ENCODE results near the gene ACTA1.
"Not testable (repeated sequence)": the region's sequence is repeated elsewhere in the genome, so short reads cannot be mapped to it uniquely, and the experiment has no call there.

ACTA1 gene

GRCh38 chr1:229409616-229410369 is 24.1 kb downstream of the ACTA1 start:
- DNase-seq (ENCODE audit: low read depth) = no peak

GRCh38 chr1:229408458-229409037 is 25.3 kb downstream of the ACTA1 start:
- DNase-seq (ENCODE audit: low read depth) = no peak

GRCh38 chr1:229407206-229408026 is 26.5 kb downstream of the ACTA1 start:
- no peak for DNase-seq (ENCODE audit: low read depth)

GRCh38 chr1:229406798-229407197 is 27.1 kb downstream of the ACTA1 start:
- DNase-seq (ENCODE audit: low read depth) = no peak

- no peak for DNase-seq (ENCODE audit: low read depth)
Observed at GRCh38 chr1:229403573-229403972, 30.3 kb downstream of the ACTA1 start.

GRCh38 chr1:229402993-229403392 is 30.9 kb downstream of the ACTA1 start:
- DNase-seq (ENCODE audit: low read depth) = no peak

GRCh38 chr1:229402329-229402728 is 31.6 kb downstream of the ACTA1 start:
- DNase-seq (ENCODE audit: low read depth) = not testable (repeated sequence)

- no peak for DNase-seq (ENCODE audit: low read depth)
Observed at GRCh38 chr1:229397762-229398161, 36.1 kb downstream of the ACTA1 start.

- DNase-seq (ENCODE audit: low read depth) = no peak
Observed at GRCh38 chr1:229396585-229397206, 37.2 kb downstream of the ACTA1 start.

- DNase-seq (ENCODE audit: low read depth) = not testable (repeated sequence)
Observed at GRCh38 chr1:229394517-229394916, 39.4 kb downstream of the ACTA1 start.

- no peak for DNase-seq (ENCODE audit: low read depth)
Observed at GRCh38 chr1:229392936-229393335, 41.0 kb downstream of the ACTA1 start.

- no peak for DNase-seq (ENCODE audit: low read depth)
Observed at GRCh38 chr1:229390130-229390529, 43.8 kb downstream of the ACTA1 start.

- DNase-seq (ENCODE audit: low read depth) = no peak
Observed at GRCh38 chr1:229388897-229389580, 44.9 kb downstream of the ACTA1 start.

- DNase-seq (ENCODE audit: low read depth) = no peak
Observed at GRCh38 chr1:229385853-229386456, 47.9 kb downstream of the ACTA1 start.

- no peak for DNase-seq (ENCODE audit: low read depth)
Observed at GRCh38 chr1:229384822-229385221, 49.1 kb downstream of the ACTA1 start.

GRCh38 chr1:229383961-229384360 is 49.9 kb downstream of the ACTA1 start:
- DNase-seq (ENCODE audit: low read depth) = no peak

- DNase-seq (ENCODE audit: low read depth) = no peak
Observed at GRCh38 chr1:229383188-229383587, 50.7 kb downstream of the ACTA1 start.

All from T-helper 22 cell (primary cell).